Stimulated activated naive CD8-positive, alpha-beta T cell treated with anti-CD3 and anti-CD28 coated beads, Interleukin-15, Interleukin-2, amounts not matched to agents 100 U/mL and 50 U/mL, for 24 hours (primary cell): ENCODE results near the gene SLC7A8.
"Not testable (repeated sequence)": the region's sequence is repeated elsewhere in the genome, so short reads cannot be mapped to it uniquely, and the experiment has no call there.

ENCODE experiments used
- ATAC-seq: fragments of 150-1000 bp; cut with Tn5 transposase; one replicate; pipeline ENCODE4 v1.10.0; 2021
- DNase-seq: peaks from one replicate; pipeline ENCODE4 v3.0.0; 2021

The SLC7A8 gene

DNA sequence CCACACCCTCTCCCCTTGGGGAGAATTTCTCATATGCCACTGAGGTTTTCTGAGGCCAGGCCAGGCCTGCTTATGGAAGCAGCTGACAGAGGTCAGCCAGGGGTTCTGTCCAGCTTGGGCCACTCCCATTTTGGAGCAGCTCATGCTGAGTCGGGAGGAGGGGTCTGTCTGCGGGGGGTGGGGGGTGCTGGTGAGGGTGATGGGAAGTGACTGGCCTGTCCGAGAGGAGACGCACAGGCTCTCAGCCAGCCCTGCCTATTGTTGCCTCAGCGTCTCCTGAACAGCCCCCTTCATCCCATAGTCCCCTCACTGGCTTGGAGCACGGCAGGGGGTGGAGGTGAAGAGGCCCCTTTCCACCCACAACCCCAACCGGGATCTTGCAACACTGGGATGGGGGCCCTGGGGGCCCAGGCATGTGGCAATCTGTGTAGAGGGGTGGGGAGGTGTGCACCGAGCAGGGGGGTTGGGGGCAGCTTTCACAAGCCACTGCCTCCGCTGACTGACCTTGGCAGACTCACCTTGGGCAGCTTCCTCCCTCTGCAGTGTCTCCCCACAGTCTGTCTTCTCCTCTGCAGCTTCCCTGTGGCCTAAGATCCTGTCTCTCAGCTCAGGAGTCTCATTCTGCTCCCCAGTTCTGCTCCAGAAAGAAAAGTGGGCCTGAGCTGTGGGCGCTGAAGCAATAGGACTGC lies 69.9 kb downstream of the SLC7A8 start:
- ATAC-seq (no peak), DNase-seq (no peak)

DNA sequence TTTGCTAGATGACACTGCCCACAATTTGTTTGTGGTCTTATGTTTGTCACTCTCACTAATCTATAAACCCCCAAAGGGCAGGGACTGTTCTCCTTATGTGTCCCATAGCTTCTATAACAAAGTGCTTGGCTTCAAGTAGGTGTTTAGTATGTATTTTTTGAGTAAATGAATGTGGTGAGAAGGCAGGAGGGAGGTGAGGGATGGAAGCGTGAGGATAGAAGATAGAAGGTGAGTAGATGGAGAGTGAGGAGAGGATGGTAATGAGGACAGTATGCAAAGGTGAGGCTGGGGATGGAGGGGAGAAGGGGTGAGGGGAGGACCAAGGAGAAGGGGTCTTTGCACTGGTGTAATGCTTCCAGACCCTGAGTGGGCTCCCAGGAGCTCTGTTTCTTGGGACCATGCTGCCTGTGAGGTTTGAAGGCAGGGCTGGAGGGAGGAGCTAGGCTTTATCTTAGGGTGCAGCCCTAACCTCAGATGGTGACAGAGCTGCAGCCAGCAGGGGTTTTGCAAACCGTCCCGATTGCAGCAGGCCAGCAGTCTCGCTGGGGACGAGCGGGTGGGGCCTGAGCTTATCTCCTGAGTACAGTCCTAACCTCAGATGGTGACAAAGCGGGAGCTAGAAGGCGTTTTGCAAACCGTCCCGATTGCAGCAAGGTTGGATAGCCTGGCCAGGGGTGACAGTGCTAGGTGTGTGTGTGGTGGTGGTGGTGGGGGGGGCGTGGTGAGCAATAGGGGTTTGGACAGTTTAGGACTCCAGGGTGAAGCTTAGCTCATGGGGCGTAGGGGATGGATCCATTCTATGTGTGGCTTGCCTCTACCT lies 70.9 kb downstream of the SLC7A8 start:
- DNase-seq, result no peak

GRCh38 chr14:23110579-23111365 lies 72.7 kb downstream of the SLC7A8 start:
- DNase-seq (no peak), ATAC-seq (no peak)

More for the DNA sequence above, 70.9 kb downstream of the SLC7A8 start:
- ATAC-seq, result no peak

GRCh38 chr14:23109769-23110168 lies 73.7 kb downstream of the SLC7A8 start:
- no peak for DNase-seq
- no peak for ATAC-seq

- not testable (repeated sequence) for DNase-seq
Measured at GRCh38 chr14:23108169-23108568, 75.3 kb downstream of the SLC7A8 start.

GRCh38 chr14:23107620-23108019 lies 75.8 kb downstream of the SLC7A8 start:
- DNase-seq, ATAC-seq: not testable (repeated sequence)

More at GRCh38 chr14:23108169-23108568, 75.3 kb downstream of the SLC7A8 start:
- ATAC-seq, result not testable (repeated sequence)

GRCh38 chr14:23106747-23107045 lies 76.8 kb downstream of the SLC7A8 start:
- DNase-seq, result no peak

DNA sequence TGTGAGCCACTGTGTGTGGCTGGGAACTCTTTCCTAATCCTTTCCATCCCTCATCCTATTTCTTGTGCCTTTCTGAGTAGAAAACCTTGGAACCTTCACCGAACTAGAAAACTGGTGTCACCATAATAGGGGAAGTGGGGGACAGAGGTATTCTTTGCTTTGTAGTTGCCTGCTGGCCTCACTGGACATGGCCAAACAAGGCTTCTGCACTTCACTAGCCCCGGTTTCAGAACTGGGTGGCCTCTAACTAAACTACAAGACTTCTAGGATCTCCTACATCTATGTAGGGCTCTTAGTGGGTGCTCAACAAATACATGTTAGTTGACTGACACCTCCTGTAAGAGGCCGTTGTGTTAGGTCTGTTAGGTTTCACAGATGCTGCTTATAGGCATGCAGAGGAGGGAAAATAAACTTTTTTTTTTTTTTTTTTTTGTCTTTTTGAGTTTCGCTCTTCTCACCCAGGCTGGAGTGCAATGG lies 78.1 kb downstream of the SLC7A8 start:
- ATAC-seq, result no peak
- DNase-seq, result no peak

More at GRCh38 chr14:23106747-23107045, 76.8 kb downstream of the SLC7A8 start:
- no peak for ATAC-seq

GRCh38 chr14:23104591-23105347 lies 78.7 kb downstream of the SLC7A8 start, which contains the start of gene CIROP:
Gene CIROP, minus strand, starts transcription at chr14:23104989. Its CDS starts 69 bp downstream, at chr14:23104920.
- ATAC-seq, result no peak

GRCh38 chr14:23104070-23104590 lies 79.3 kb downstream of the SLC7A8 start:
- DNase-seq (no peak), ATAC-seq (no peak)

More at GRCh38 chr14:23104591-23105347, 78.7 kb downstream of the SLC7A8 start, which contains the start of gene CIROP:
- no peak for DNase-seq

DNA sequence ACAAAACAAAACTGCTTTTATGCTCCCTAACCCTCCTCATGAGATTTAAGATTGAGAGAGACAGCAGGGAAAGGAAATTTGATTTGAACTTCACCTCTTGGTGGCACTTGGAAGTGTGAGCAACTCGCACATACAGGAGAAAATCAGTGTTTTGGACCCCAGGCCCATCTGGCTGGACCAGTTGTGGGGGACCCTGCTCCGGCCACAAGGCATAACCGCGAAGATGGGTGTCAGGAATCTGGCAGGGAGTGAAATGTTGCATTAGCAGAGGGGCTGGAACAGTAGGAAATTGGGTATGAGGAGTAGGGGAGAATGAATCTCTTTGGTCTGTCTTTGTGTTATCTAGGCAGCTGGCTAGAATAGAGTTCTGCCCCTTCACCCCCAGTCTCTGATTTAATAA lies 79.9 kb downstream of the SLC7A8 start:
- ATAC-seq, result no peak
- no peak for DNase-seq

GRCh38 chr14:23102801-23103200 lies 80.7 kb downstream of the SLC7A8 start:
- DNase-seq (no peak), ATAC-seq (no peak)

DNA sequence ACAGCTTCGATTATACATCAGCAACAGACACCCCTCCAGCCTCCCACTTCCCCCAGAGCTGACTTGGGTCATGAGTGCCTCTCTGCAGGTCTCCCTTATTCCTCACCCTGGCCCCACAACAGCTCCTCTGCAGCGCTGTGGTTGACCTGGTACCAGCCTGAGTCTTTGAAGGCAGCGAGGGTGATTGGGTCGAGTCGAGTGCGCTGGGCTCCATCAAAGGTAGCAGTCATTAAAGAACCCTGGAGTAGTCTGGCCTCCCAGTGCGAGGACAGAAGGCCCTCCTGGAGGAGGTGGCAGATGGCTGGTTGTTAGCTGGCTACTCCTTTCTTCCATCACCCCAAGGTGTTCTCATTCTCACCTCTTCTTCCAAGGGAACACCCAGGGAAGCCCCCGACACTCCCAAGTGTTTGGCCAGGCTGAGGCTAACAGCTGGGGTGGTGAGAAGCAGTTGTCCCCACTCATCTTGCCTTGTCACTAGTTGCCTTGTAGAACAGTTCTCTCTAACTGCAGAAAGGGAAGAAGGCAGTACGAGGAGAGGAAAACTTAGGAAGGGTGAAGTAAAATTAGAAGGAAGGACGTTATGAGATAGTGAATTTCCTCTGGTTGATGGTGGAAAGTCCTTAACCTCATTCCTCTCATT lies 81.4 kb downstream of the SLC7A8 start:
- ATAC-seq (no peak), DNase-seq (no peak)

DNA sequence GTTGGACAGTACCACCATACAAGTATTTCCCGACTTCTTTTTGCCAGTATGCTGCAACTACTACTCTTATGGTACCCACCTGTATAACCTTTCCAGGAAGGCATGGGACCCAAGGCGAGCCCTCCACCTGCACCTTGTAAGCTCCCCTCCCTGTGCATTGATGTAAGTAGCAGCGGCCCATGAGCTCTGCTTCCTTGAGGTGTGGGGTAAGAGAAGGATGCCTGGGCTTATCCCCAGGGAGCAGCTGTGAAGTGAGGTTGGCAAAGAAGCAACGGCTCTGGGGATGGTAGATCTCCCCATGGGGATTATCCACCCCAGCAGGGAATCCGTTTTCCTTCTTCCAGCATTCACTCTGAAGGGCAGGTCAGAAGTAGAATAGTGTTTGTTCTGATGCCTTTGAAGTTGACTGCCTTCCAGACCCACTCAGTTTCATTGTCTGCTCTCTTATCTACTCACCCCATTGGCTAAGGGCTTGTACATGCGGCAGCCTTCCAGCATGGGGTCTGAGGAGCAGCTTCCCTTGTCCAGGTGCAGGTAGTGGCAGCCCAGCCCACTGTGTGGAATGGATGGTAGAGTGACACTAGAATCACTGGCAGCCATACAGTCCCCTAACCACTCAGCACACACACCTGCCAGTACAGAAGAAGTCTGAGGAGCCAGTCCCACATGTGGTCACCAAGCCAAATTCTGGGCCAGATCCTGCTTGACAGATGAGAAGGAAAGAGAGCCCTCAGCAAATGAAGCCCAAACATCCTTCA lies 82.1 kb downstream of the SLC7A8 start:
- ATAC-seq, result peak; percentile 33
- no peak for DNase-seq

GRCh38 chr14:23099212-23099861 lies 84.1 kb downstream of the SLC7A8 start:
- no peak for DNase-seq
- ATAC-seq, result no peak

DNA sequence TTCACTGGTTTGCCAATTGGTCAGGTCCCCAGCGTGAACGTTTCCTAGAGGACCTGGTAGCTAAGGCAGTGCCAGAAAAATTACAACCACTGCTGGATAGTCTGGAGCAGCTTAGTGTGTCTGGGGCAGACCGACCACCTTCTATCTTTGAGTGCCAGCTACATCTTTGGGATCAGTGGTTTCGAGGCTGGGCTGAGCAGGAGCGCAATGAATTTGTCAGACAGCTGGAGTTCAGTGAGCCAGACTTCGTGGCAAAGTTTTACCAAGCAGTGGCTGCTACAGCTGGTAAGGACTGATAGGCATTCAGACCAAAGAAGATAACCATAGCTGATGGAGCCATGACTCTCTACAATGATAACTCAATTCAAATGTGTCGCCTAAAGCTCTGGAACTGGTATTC lies 85.7 kb downstream of the SLC7A8 start:
- DNase-seq (no peak), ATAC-seq (no peak)

GRCh38 chr14:23095196-23096108 lies 88.0 kb downstream of the SLC7A8 start, which contains the start of gene C14orf119:
Gene C14orf119, plus strand, starts transcription at chr14:23095505. Its CDS starts 2,154 bp downstream, at chr14:23097659.
- peak; percentile 96 for ATAC-seq
- peak; percentile 99 for DNase-seq

DNA sequence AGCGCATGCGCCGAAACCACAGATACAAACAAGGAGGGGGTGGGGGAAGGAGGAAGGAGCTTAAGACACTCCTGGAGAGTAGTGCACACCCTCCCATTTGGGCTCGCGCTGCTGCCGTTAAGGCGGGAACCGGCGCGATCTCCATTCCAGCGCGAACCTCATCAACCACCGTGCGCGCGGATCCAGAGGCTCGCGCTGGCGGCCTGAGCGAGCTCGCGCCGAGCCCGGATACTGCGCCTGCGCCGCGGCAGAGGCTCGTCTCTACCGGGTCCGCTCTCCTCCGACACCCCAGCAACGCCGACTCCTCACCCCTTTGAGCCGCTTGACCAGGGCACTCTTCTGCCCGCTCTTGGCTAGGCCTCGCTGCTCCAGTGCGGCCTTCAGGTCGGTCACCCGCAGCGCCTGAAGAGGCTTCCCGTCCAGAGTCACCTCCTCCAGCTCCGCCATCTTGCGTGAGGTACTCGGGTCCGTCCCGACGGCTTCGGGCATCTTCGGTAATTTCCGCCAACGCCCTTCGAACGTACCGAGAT lies 88.7 kb downstream of the SLC7A8 start, which contains the start of gene ACIN1:
Gene ACIN1, minus strand, starts transcription at position 471 of the 530 bp plus-strand sequence. Its CDS starts 24 bp downstream, at position 447.
- DNase-seq, result peak; percentile 79

More for the DNA sequence above, 88.7 kb downstream of the SLC7A8 start, which contains the start of gene ACIN1:
- ATAC-seq, result peak; percentile 49
